Loucy (cell line): ENCODE measurements around the gene COG8.

ENCODE experiments used
- H2AFZ ChIP-seq: fragments of 200-600 bp; sonication (generic); 2 replicates; pipeline ENCODE4 v1.6.0; 2016; ENCODE audit warnings: antibody characterized with exemption, mild to moderate bottlenecking, low read length, moderate library complexity
- H3F3A ChIP-seq: fragments of 200-600 bp; 2 replicates; pipeline ENCODE4 v1.6.0; 2016; ENCODE audit warnings: antibody characterized with exemption, low read depth, mild to moderate bottlenecking
- H3K27me3 ChIP-seq: fragments of 200-600 bp; sonication (generic); 2 replicates; pipeline ENCODE4 v1.6.1; 2014; ENCODE audit warnings: low read length, mild to moderate bottlenecking; ENCODE audit not compliant: insufficient read depth, poor library complexity, severe bottlenecking
- H3K36me3 ChIP-seq: fragments of 200-600 bp; sonication (generic); 2 replicates; pipeline ENCODE4 v1.6.1; 2016; ENCODE audit warnings: low read length; ENCODE audit not compliant: insufficient read depth
- H3K4me1 ChIP-seq: fragments of 200-600 bp; sonication (generic); 2 replicates; pipeline ENCODE4 v1.5.1; 2014; ENCODE audit warnings: low read length, mild to moderate bottlenecking; ENCODE audit not compliant: insufficient read depth, poor library complexity, severe bottlenecking
- H3K4me2 ChIP-seq: fragments of 200-600 bp; sonication (generic); 2 replicates; pipeline ENCODE4 v1.6.0; 2014; ENCODE audit warnings: antibody characterized with exemption, low read length, low read depth, mild to moderate bottlenecking; ENCODE audit not compliant: poor library complexity, severe bottlenecking
- H3K4me3 ChIP-seq: fragments of 200-600 bp; sonication (generic); 2 replicates; pipeline ENCODE4 v1.5.1; 2014; ENCODE audit warnings: low read length, mild to moderate bottlenecking, mixed read lengths; ENCODE audit not compliant: poor library complexity, severe bottlenecking
- H3K79me2 ChIP-seq: fragments of 200-600 bp; sonication (generic); 2 replicates; pipeline ENCODE4 v1.6.1; 2014; ENCODE audit warnings: low read length; ENCODE audit not compliant: insufficient read depth
- H3K9ac ChIP-seq: fragments of 200-600 bp; sonication (generic); 2 replicates; pipeline ENCODE4 v1.6.0; 2014; ENCODE audit warnings: mild to moderate bottlenecking, low read depth, low read length, moderate library complexity; ENCODE audit not compliant: poor library complexity, severe bottlenecking
- H3K9me2 ChIP-seq: fragments of 200-600 bp; sonication (generic); replicated peaks from 2 replicates; pipeline ENCODE4 v1.6.1; 2016; ENCODE audit warnings: low read depth, low read length, mixed read lengths
- H3K9me3 ChIP-seq: fragments of 200-600 bp; sonication (generic); 2 replicates; pipeline ENCODE4 v1.6.1; 2014; ENCODE audit warnings: mild to moderate bottlenecking, antibody characterized with exemption, low read length, low read depth; ENCODE audit not compliant: insufficient read depth
- H4K20me1 ChIP-seq: fragments of 200-600 bp; sonication (generic); 2 replicates; pipeline ENCODE4 v1.6.0; 2014; ENCODE audit warnings: antibody characterized with exemption, low read length, mild to moderate bottlenecking; ENCODE audit not compliant: insufficient read depth, poor library complexity, severe bottlenecking
- CTCF ChIP-seq: fragments of 200-600 bp; sonication (generic); conservative IDR thresholded peaks from 2 replicates; pipeline ENCODE4 v1.5.1; 2014; ENCODE audit warnings: mild to moderate bottlenecking, antibody characterized with exemption, low read length
- EZH2phosphoT487 ChIP-seq: fragments of 200-600 bp; IDR thresholded peaks from 2 replicates; pipeline ENCODE4 v1.6.1; 2018; ENCODE audit warnings: antibody characterized with exemption, mild to moderate bottlenecking, moderate library complexity, borderline replicate concordance

COG8 gene

GRCh38 chr16:69346683-69347082 lies 7.3 kb upstream of the COG8 start:
- TF ChIP-seq EZH2phosphoT487, result no peak
- no peak for TF ChIP-seq CTCF
- Histone ChIP-seq H3K4me2 (no peak overlapping the region), H3F3A (no peaks in the 10 kb centered on the region), H3K9ac (no peak overlapping the region), H2AFZ (no peak overlapping the region), H3K9me2 (no peaks in the 10 kb centered on the region), H3K27me3 (no peaks in the 10 kb centered on the region), H3K36me3 (peaks cover 6% of the 10 kb centered on the region; the same call in 1 of the 2 replicates), H3K4me3 (no peak overlapping the region), H4K20me1 (no peaks in the 10 kb centered on the region), H3K9me3 (no peaks in the 10 kb centered on the region), H3K79me2 (peaks cover 11% of the 10 kb centered on the region), H3K4me1 (peaks cover 5% of the 10 kb centered on the region)

- H3K9me3 ChIP-seq, result no peaks in the 10 kb centered on the region
- peaks cover 12% of the 10 kb centered on the region for H3K4me1 ChIP-seq
- no peak overlapping the region for H3K9ac ChIP-seq
- TF ChIP-seq CTCF (no peak), EZH2phosphoT487 (no peak)
- H3K4me2 ChIP-seq, result no peak overlapping the region
- no peak overlapping the region for H2AFZ ChIP-seq
- no peak overlapping the region for H3K4me3 ChIP-seq
- no peaks in the 10 kb centered on the region for H3K27me3 ChIP-seq
- H3K79me2 ChIP-seq, result peaks cover 19% of the 10 kb centered on the region
- H3K9me2 ChIP-seq, result no peaks in the 10 kb centered on the region
- peaks cover 6% of the 10 kb centered on the region; the same call in 1 of the 2 replicates for H3K36me3 ChIP-seq
- H3F3A ChIP-seq, result no peaks in the 10 kb centered on the region
- H4K20me1 ChIP-seq, result peaks cover 3% of the 10 kb centered on the region
Measured at GRCh38 chr16:69345923-69346322, 6.6 kb upstream of the COG8 start.

- Histone ChIP-seq H3K4me2 (no peak overlapping the region), H3K4me3 (no peak overlapping the region), H3K27me3 (no peaks in the 10 kb centered on the region), H2AFZ (no peak overlapping the region), H4K20me1 (peaks cover 3% of the 10 kb centered on the region), H3K9me2 (no peaks in the 10 kb centered on the region), H3F3A (no peaks in the 10 kb centered on the region), H3K4me1 (peaks cover 20% of the 10 kb centered on the region), H3K9me3 (no peaks in the 10 kb centered on the region), H3K9ac (no peak overlapping the region), H3K79me2 (peaks cover 32% of the 10 kb centered on the region), H3K36me3 (peaks cover 6% of the 10 kb centered on the region; the same call in 1 of the 2 replicates)
- TF ChIP-seq EZH2phosphoT487 (no peak), CTCF (no peak)
Measured at GRCh38 chr16:69344171-69344570, 4.8 kb upstream of the COG8 start.
